Globus pallidus (tissue), 1 donor: ENCODE measurements around the gene PNPLA7.
"Not testable (repeated sequence)": the region's sequence is repeated elsewhere in the genome, so short reads cannot be mapped to it uniquely, and the experiment has no call there.

Experiments
- DNase-seq: peaks from one replicate; pipeline ENCODE4 v3.0.0-alpha.2; 2015; ENCODE audit warnings: low spot score

PNPLA7 gene

DNA sequence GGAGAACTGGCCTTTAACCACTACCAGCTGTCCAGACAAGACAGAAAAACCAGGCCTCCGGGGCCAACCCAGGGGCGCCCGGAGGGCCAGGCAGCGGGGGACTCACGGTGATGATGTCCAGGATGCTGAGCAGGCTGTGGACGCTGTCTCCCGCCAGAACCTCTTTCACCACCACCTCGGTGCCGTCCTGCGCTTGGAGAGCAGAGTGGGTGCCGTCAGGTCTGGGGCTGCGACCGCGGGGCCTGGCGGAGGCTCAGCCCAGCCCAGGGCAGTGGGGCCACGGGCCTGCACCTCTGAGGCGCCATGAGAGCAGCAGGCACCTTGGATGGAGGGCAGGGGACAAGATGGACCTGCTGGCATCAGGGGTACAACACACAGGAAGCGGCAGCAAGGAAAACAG is 9.7 kb downstream of the PNPLA7 start:
- no peak for DNase-seq

DNA sequence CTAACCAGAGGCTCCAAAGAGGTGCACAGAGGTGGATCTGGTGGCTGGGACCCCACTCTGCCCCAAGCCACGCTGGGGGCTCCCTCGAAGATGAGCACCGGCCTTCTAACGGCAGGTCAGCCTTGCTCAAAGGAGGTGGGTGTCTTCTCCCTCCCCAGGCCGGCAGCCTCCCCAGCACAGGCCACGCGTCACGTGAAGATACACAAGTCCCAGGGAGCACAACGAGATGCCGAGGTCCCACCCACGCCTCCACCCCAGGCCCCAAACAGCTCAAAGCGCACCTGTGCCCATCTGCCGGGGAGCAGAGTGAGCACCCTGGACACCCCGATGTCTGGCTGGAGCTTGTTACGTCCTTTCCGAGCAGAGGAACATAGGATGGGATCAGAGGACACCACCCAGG is 12.1 kb downstream of the PNPLA7 start:
- DNase-seq = no peak

DNA sequence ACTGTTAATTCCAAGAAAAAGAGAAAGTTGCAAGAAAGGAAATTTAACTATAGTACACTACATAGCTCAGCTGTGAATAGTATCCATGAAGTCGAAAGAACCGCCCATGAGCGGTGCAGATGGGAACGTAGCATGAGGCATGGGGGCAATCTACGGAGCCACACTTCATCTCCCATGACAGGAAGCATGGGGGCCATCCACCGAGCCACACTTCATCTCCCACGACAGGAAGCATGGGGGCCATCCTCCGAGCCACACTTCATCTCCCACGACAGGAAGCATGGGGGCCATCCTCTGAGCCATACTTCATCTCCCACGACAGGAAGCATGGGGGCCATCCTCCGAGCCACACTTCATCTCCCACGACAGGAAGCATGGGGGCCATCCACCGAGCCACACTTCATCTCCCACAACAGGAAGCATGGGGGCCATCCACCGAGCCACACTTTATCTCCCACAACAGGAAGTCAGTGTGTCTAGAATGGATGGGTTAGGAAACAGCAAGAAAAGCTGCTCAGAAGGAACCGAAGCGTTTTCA is 13.5 kb downstream of the PNPLA7 start:
- DNase-seq = not testable (repeated sequence)

DNA sequence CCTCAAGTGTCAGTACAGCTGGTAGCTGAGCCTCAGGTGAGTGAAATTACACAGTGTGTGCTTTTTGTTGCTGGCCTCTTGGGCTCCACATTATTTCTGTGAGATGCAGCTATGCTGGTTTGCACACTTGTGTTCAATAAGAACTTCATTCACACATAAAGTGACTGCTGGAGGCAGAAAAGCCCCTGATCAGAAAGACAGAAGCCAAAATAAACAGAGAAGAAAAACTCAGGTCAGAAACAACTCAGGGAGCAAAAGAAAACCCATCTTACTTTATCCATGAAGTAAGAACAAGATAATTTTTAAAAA is 15.1 kb downstream of the PNPLA7 start:
- no peak for DNase-seq

DNA sequence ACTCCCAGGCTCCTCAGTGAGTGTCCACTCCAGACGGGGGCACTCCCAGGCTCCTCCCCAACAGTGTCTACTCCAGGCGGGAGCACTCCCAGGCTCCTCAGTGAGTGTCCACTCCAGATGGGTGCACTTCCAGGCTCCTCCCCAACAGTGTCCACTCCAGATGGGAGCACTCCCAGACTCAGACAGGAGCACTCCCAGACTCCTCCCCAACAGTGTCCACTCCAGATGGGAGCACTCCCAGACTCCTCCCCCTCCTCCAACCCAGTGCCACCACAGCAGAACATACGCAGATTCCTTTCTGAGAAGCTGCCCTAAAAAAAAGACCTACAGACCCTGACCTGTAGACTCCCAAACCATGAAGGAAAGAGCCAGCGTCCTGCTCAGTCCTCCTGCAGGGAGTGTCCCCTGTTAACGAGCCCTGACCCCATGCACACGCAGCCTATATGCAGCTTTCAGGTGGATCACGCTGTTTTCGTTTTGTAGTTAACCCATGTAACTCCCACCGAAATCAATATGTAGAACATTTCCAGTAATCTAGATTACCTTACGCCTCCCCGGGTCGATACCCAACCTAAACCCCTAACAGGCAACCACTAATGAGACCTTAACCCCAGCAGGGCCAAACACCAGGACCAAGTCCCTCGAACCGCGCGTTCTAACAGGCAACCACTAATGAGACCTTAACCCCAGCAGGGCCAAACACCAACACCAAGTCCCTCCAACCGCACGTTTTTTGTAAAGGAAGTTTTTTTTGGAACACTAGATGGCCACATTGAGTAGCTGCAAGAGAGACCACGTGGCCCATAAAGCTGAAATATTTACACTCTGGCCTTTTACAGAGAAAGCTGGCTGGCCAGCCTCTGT is 15.7 kb downstream of the PNPLA7 start:
- no peak for DNase-seq

DNA sequence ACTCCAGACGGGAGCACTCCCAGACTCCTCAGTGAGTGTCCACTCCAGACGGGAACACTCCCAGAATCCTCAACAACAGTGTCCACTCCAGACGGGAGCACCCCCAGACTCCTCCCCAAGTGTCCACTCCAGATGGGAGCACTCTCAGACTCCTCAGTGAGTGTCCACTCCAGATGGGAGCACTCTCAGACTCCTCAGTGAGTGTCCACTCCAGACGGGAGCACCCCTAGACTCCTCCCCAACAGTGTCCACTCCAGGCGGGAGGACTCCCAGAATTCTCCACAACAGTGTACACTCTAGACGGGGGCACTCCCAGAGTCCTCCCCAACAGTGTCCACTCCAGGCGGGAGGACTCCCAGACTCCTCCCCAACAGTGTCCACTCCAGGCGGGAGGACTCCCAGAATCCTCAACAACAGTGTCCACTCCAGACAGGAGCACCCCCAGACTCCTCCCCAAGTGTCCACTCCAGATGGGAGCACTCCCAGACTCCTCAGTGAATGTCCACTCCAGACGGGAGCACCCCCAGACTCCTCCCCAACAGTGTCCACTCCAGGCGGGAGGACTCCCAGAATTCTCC is 17.2 kb downstream of the PNPLA7 start:
- not testable (repeated sequence) for DNase-seq

DNA sequence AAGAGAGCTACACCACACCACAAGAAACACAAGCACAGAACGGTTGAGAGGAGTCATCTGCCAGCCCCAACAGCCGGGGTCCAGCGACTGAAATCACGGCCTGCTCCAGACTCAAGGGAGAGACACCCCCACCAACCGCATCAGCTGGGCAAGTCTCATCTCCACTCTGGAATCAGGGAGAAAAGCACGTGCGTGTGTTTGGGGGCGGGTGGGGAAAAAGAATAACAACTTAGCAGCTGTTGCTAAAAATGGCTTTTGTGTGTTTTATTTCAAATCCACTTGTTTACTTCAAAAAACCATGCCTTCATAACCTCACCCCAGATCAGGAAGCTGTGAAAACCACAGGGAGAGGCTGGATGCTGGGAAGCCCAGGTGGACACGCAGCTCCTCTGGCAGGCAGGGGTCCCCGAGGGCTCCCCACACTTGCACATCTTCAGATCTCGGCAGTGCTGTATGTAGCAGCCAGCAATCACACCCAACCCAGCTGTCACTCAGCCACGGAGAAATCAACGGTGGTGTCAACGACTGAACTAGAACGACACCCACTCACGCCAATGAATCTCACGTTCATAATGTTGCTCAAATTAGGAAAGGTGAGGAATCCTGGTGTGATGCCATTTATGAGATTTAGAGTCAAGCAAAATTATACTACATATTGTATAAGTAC is 19.0 kb downstream of the PNPLA7 start:
- no peak for DNase-seq

DNA sequence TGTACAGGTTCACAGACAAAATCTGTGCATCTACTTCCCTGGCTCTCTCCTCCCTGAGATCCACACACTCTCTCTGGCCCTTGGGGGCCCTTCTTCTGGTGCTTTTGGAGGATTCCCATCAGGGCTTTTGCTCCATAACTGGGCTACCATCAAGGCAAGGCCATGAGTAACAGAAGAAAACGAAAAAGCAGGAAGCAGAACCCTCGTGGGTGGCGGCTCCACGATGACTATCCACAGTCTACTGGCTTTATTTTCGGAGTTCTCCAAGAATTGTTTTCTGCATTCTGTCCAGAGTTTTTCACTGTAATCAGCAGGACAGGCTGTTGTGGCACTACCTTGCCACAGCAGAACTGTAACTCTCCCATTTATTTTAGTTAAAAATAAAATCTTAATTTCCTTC is 19.9 kb downstream of the PNPLA7 start:
- no peak for DNase-seq

DNA sequence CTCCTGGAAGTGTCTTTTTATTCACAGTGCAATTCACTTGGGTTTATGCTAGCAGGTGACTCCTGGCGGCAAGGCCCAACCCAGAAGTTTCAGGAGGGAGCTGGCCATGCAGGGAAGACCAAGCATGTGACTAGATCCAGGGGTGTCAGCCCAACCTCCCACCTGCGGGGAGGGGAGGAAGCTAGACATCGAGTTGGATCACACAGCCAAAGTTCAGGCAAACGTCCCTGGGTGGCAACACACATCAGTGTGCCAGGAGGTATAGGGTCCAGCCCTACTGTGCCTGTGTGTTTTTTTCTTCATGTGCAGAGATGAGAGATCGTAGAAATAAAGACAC is 25.3 kb downstream of the PNPLA7 start:
- no peak for DNase-seq

DNA sequence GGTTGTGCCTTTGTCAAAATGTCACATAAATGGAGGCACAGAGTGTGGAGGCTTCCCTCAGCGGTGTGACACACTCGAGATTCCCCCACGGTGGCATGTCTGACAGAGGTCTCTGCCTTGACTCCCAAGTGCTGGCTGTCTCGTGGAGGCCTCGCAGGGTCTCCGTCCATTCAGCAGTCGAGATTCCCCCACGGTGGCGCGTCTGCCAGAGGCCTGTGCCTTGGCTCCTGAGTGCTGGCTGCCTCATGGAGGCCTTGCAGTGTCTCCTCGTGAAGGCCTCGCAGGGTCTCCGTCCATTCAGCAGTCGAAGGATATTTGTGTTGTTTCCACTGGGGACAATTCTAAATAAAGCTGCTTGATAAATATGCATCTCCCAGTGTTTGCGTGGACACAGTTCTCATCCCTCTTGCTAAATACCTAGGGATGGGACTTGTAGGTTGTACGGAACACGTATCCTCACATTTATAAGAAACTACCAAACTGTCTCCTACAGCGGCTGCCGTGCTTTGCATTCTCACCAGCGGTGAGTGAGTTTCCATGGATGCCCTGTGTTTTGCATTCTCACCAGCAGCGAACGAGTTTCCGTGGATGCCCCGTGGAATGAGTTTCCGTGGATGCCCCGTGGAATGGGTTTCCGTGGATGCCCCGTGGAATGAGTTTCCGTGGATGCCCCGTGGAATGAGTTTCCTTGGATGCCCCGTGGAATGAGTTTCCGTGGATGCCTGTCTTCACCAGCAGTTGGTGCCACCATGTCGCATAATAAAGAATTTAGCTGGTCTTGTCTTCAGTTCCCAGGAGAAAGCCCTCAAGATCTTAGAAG is 25.8 kb downstream of the PNPLA7 start:
- no peak for DNase-seq

DNA sequence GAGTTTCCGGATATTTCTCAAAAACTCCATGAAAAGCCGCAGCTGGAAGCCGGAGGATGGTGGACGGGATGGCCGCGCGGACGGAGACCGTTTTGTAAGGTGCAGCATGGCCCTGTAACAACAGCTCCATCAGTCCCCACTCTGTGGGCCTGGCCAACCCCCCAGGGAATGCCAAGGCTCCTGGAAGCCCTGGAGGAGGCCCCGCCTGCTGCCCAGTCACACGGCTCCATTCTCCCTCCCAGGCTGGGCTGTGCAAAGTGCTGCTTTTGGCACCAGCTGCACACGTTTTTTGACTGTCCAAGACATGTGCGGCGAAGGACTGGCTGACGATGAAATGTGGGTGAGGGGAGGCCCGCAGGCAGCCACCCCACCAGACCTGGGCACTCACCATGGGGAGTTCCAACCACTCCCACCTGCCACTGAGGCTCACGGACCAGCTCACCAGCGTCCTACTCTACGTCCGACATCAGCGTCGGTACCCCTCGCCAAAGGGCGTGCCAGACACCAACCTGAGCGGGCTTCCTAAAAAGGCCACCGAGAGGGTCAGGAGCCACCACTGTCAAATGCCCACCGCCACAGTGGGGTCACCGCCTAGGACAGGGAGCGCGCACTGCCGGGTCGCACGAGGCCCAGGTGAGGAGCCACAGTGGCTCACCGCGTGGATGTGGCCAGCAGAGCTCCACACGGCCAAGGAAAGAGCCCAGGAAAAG is 27.3 kb downstream of the PNPLA7 start:
- no peak for DNase-seq

DNA sequence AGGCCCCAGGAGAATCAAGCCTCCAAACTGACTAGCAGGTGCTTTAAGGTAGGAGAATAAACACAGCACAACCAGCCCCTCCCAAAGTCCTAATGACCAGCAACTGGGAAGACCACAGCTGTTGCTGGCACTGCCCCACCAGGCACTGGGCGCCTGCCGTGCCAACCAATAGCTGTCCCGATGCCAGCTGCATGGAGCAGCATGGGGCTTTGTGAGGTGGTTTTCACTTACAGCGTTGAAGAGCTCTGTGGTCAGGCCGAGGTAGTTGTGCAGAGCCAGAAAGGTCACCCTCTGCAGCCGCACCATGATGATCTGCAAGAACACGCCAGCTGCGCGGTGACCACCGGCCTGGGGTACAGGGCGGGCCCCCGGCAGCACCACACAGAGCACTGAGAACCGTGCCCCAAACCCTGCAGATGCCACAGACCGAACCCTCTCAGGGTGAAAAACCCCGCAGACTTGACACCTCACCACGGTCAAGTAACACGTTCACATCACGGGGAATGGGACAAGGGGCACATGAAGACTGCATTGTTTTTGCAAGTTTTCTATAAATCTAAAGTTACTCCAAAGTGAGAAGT is 28.7 kb downstream of the PNPLA7 start:
- peak; percentile 16 for DNase-seq

DNA sequence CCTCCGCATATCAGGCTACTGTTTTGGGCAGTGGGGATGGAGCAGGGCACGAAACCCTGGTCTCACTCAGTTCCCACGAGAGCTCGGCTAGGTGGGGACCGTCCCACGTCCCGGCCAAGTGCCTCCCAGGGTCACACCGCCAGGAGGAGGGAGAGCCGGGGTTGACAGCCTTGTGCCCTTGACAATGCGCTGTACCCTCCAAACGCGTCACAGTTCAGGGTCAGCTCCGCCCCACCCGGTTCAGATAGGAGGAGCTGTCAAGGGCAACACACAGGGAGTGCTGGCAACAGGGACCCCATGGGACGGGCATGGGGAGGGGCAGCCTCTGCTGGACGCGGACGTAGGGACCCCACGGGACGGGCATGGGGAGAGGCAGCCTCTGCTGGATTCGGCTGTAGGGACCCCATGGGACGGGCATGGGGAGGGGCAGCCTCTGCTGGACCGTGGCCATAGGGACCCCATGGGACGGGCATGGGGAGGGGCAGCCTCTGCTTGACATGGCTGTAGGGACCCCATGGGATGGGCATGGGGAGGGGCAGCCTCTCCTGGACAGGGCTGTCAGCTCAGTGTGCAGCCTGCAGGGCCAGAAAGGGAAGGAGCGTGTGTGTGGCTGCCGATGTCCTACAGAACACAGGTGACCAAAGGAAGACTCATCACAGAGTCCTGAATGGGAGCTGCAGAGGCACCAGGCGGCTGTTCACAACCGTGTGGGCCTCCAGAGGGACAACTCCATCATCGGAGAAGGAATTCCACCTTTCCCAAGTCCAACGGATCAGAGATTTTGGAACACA is 29.4 kb downstream of the PNPLA7 start:
- no peak for DNase-seq

DNA sequence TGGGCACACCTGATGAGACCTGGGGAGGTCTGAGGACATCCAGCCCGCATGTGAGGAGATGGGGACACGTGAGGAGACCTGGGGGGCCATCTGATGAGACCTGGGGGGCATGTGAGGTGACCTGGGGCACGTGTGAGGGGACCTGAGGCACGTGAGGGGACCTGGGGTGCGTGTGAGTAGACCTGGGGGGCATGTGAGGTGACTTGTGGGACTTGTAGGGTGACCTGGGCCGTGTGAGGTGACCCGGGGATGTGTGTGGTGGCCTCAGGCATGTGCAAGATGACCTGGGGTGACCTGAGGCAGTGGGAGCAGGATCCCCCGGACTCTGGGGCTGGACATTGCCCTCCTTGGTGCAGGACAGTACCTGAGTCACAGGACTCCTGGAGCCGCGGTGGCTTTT is 30.6 kb downstream of the PNPLA7 start:
- no peak for DNase-seq

DNA sequence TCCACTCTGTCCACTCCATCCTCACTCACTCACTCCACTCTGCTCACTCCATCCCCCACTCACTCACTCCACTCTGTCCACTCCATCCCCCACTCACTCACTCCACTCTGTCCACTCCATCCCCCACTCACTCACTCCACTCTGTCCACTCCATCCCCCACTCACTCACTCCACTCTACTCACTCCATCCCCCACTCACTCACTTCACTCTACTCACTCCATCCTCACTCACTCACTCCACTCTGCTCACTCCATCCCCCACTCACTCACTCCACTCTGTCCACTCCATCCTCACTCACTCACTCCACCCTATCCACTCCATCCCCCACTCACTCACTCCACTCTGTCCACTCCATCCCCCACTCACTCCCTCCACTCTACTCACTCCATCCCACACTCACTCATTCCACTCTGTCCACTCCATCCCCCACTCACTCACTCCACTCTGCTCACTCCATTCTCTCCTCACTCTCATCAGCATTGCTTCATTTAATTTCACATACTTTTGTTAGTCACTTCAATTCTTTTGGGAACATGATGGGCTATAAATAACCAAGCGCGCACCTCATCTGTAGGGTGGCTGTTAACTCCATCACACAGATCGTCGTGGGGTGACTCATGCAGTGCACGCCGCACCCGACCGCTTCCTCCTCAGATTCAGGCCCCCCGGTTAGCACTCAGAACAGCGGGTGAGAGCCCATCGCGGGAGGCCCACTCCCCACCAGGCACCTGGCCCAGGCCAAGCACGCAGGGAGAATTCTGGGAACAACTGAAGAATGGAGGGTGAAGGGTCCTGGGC is 31.3 kb downstream of the PNPLA7 start:
- not testable (repeated sequence) for DNase-seq

DNA sequence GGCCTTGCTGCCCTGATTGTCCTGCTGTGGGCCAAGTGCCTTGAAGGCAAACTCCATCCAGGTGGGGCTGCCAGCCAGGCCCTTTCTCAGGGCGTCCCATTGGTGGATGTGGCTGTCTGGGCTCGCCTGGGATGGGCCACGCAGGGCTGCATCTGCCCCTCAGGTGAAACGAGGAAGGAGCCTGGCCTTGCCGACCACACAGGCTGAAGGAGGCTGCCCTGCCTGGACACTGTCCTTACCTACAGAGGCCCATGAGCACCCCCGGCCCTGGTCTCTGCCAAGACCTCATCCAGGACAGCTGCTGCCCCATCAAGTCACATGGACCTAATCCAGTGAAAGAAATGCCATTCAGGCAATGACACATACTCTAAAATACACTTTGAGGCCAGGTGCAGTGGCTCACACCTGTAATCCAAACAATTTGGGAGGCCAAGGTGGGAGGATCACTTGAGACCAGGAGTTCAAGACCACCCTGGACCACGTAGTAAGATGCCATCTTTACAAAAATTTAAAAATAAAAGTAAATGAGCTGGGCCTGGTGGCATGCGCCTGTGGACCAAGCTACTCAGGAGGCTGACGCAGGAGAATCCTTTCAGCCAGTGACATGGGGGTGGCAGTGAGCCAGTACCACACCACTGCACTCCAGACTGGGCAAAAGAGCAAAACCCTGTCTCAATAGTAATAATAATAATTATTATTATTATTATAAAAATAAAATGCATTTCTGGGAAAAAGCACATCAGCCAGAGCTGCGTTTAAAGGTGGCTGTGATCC is 33.9 kb downstream of the PNPLA7 start:
- DNase-seq = no peak

DNA sequence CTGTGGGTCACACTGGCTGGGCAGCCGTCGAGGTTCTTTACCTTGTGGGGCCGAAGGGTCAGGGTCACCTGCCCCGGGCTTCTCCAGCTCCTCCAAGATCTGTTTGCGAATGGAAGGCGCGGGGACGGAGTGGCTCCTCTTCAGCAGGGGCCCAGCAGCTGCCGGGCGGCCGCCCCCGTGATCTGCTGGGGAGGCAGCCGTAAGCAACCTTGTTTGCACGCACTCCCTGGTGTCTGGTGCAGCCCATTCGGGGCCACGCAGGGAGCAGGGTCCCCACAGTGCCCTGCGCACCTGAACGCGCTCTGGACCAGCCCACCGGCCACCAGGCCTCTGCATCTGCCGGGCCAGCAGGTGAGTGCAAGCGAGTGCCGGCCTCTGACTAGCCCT is 34.9 kb downstream of the PNPLA7 start:
- no peak for DNase-seq

DNA sequence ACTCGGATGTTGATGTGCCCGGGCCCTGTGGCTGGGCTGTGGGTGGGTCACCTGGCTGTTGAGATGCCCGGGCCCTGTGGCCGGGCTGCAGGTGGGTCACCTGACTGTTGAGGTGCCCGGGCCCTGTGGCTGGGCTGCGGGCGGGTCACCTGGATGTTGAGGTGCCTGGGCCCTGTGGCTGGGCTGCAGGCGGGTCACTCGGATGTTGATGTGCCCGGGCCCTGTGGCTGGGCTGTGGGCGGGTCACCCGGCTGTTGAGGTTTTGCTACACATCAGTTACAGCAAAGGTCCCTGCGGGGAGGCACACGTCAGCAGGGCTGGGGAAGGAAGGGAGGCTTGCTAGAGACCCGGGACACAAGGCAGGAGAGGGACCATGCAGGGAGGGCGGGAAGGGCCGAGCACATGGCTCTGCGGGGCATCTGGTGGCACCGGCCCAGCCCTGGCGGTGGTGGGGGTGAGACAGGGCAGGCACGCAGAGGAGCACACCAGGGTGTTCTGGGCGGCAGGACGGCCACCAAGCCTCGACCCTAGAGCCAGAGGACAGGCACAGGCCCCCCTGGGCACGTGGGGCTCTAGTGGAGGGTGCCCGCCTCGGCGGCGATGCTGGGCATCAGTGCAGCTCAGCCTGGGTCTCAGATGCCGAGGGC is 35.4 kb downstream of the PNPLA7 start:
- DNase-seq = no peak
